HCT116 (cell line): Measurements from ENCODE around the gene MPEG1. TPM values are rescaled to one million over a fixed set of nuclear protein-coding genes. Genes with fewer than 3 reads are reported as not detected.

ENCODE experiments used
- ATAC-seq: fragments of 200-7000 bp; cut with Tn5 transposase; 2 replicates; pipeline ENCODE4 v1.9.1; 2020; ENCODE audit warnings: mild to moderate bottlenecking, moderate library complexity
- BruUV-seq: library from RNA; stranded (reverse); fragments of 400-500 nt; replicated peaks from 2 replicates; lab custom pipeline; 2021; lab: Mats Ljungman, UMichigan
- CTCF ChIA-PET: fragments of 300-600 bp; sonication (Branson Sonifier 250); formaldehyde crosslinking; loops from one replicate; lab custom pipeline; 2021; ENCODE audit warnings: antibody characterized with exemption; lab: Charles Lee
- POLR2A ChIA-PET: fragments of 300-600, 350-600 bp; sonication (Branson Sonifier 250); formaldehyde crosslinking; loops from one replicate; lab custom pipeline; 2021; ENCODE audit warnings: antibody characterized with exemption; lab: Charles Lee
- RAD21 ChIA-PET, 2 experiments: fragments of 300-600 bp; sonication (Branson Sonifier 250); formaldehyde crosslinking; loops; one replicate each; lab custom pipeline; 2023; ENCODE audit warnings: low total read pairs in 2 of 2; ENCODE audit not compliant: uncharacterized antibody in 2 of 2, unreplicated experiment in 2 of 2, low non-redundant PET in 1 of 2; lab: Charles Lee
- DNase-seq: peaks from one replicate; pipeline ENCODE4 v3.0.0-alpha.2; 2010; ENCODE audit warnings: low read depth, low spot score
- H2AFZ ChIP-seq: fragments of 200-600 bp; shearing (Covaris generic), sonication (generic); 2 replicates; pipeline ENCODE4 v1.6.1; 2017; ENCODE audit warnings: low read depth, mixed run types, mixed read lengths, antibody characterized with exemption, low read length; ENCODE audit not compliant: poor library complexity, severe bottlenecking
- H3K27ac ChIP-seq: 2 replicates; pipeline ENCODE4 v1.5.1; 2012; ENCODE audit warnings: low read depth, low read length
- H3K27me3 ChIP-seq: fragments of 200-600 bp; sonication (generic); 2 replicates; pipeline ENCODE4 v1.6.1; 2016; ENCODE audit warnings: mixed run types, low read length, mixed read lengths; ENCODE audit not compliant: insufficient read depth
- H3K36me3 ChIP-seq, 2 experiments: fragments of 200-500 bp in 1 of 2; fragments of 200-600 bp in 1 of 2; sonication (Bioruptor generic) in 1 of 2; sonication (generic) in 1 of 2; 2 replicates each; pipeline versions ENCODE4 v1.5.1 to v1.6.1; 2014 to 2016; ENCODE audit warnings: low read length in 2 of 2, inconsistent platforms in 1 of 2, mixed read lengths in 1 of 2, mixed run types in 1 of 2; ENCODE audit not compliant: insufficient read depth in 2 of 2, control insufficient read depth in 1 of 2
- H3K4me1 ChIP-seq, 2 experiments: fragments of 200-600 bp in 1 of 2; sonication (generic) in 1 of 2; 2 replicates each; pipeline versions ENCODE4 v1.5.1 to v1.6.1; 2012 to 2017; ENCODE audit warnings: low read length in 2 of 2, inconsistent platforms in 1 of 2, mild to moderate bottlenecking in 1 of 2, mixed read lengths in 1 of 2, mixed run types in 1 of 2, moderate library complexity in 1 of 2; ENCODE audit not compliant: insufficient read depth in 2 of 2, control insufficient read depth in 1 of 2
- H3K4me2 ChIP-seq: fragments of 200-600 bp; sonication (generic); 2 replicates; pipeline ENCODE4 v1.6.1; 2017; ENCODE audit warnings: mixed run types, low read length, mixed read lengths
- H3K4me3 ChIP-seq, 2 experiments: fragments of 200-600 bp in 1 of 2; sonication (generic) in 1 of 2; replicated peaks in 1 of 2; 2 replicates each; pipeline ENCODE4 v1.5.1; 2011 to 2016; ENCODE audit warnings: low read length in 2 of 2, control low read depth in 1 of 2, low read depth in 1 of 2, mild to moderate bottlenecking in 1 of 2, mixed read lengths in 1 of 2, mixed run types in 1 of 2
- H3K79me2 ChIP-seq: fragments of 200-600 bp; sonication (generic); 2 replicates; pipeline ENCODE4 v1.6.1; 2017; ENCODE audit warnings: mild to moderate bottlenecking, mixed run types, low read length, moderate library complexity, mixed read lengths; ENCODE audit not compliant: insufficient read depth
- H3K9ac ChIP-seq: fragments of 200-600 bp; sonication (generic); 2 replicates; pipeline ENCODE4 v1.6.1; 2016; ENCODE audit warnings: low read length, mixed read lengths
- H3K9me2 ChIP-seq: fragments of 200-600 bp; sonication (generic), shearing (Covaris generic); 2 replicates; pipeline ENCODE4 v1.6.1; 2017; ENCODE audit warnings: mixed run types, mild to moderate bottlenecking, moderate library complexity; ENCODE audit not compliant: insufficient read depth
- H3K9me3 ChIP-seq, 2 experiments: fragments of 200-500 bp in 1 of 2; fragments of 200-600 bp in 1 of 2; sonication (Bioruptor generic) in 1 of 2; sonication (generic) in 1 of 2; 2 replicates each; pipeline ENCODE4 v1.6.1; 2014 to 2017; ENCODE audit warnings: low read length in 2 of 2, mixed read lengths in 2 of 2, inconsistent platforms in 1 of 2, low read depth in 1 of 2, mild to moderate bottlenecking in 1 of 2, mixed run types in 1 of 2, moderate library complexity in 1 of 2; ENCODE audit not compliant: control insufficient read depth in 1 of 2, insufficient read depth in 1 of 2
- H4K20me1 ChIP-seq: fragments of 200-600 bp; sonication (generic), shearing (Covaris generic); 2 replicates; pipeline ENCODE4 v1.6.1; 2017; ENCODE audit warnings: mixed run types, mild to moderate bottlenecking, moderate library complexity; ENCODE audit not compliant: insufficient read depth
- CTCF ChIP-seq, 3 experiments: fragments of 200-600 bp in 1 of 3; sonication (generic) in 1 of 3; IDR thresholded peaks in 2 of 3; conservative IDR thresholded peaks in 1 of 3; 2 replicates each; pipeline ENCODE4 v1.5.1; 2012 to 2017; ENCODE audit warnings: low read depth in 2 of 3, low read length in 2 of 3, antibody characterized with exemption in 1 of 3, borderline replicate concordance in 1 of 3, control low read depth in 1 of 3, mild to moderate bottlenecking in 1 of 3, mixed read lengths in 1 of 3, mixed run types in 1 of 3, moderate library complexity in 1 of 3; ENCODE audit not compliant: insufficient read depth in 1 of 3
- EZH2 ChIP-seq: fragments of 200-600 bp; sonication (generic); IDR thresholded peaks from 2 replicates; pipeline ENCODE4 v1.6.1; 2017; ENCODE audit warnings: antibody characterized with exemption, mixed run types
- EZH2phosphoT487 ChIP-seq: fragments of 200-600 bp; IDR thresholded peaks from 2 replicates; pipeline ENCODE4 v1.6.1; 2018; ENCODE audit warnings: antibody characterized with exemption, borderline replicate concordance
- JUND ChIP-seq: IDR thresholded peaks from 2 replicates; pipeline ENCODE4 v1.6.1; 2012
- MAX ChIP-seq: IDR thresholded peaks from 2 replicates; pipeline ENCODE4 v1.6.1; 2012
- POLR2AphosphoS5 ChIP-seq: IDR thresholded peaks from 2 replicates; pipeline ENCODE4 v1.6.1; 2011; ENCODE audit warnings: mild to moderate bottlenecking, low read depth, low read length, moderate library complexity
- REST ChIP-seq: IDR thresholded peaks from 2 replicates; pipeline ENCODE4 v1.6.1; 2012; ENCODE audit warnings: low read depth
- SIN3A ChIP-seq: IDR thresholded peaks from 2 replicates; pipeline ENCODE4 v1.6.1; 2012; ENCODE audit warnings: low read depth
- ZBTB33 ChIP-seq: IDR thresholded peaks from 2 replicates; pipeline ENCODE4 v1.6.1; 2011; ENCODE audit warnings: mild to moderate bottlenecking, low read length, moderate library complexity; ENCODE audit not compliant: insufficient replicate concordance; ENCODE audit errors: extremely low read depth
- ZNF274 ChIP-seq: fragments of 200-500 bp; sonication (Bioruptor generic); IDR thresholded peaks from 2 replicates; pipeline ENCODE4 v1.6.1; 2014; ENCODE audit warnings: mild to moderate bottlenecking, low read depth, low read length, inconsistent platforms
- intact Hi-C: fragments of 100-400 bp; cut with micrococcal nuclease; formaldehyde crosslinking; loops from 2 replicates; pipeline ENCODE4 v1.10.0; 2022
- total RNA-seq: library from RNA; stranded (reverse); gene quantifications from one replicate; pipeline ENCODE4 v1.2.1, GENCODE V29; 2021; ENCODE audit not compliant: unreplicated experiment

Gene MPEG1
- total RNA-seq, 1 experiment from 2014 or later: 0.07 TPM

GRCh38 chr11:59226396-59226795 lies 13.7 kb upstream of the MPEG1 start:
- POLR2A ChIA-PET: no interaction called here
- Histone ChIP-seq H3K4me2 (no peak overlapping the region), H3K27ac (no peak overlapping the region), H3K79me2 (no peaks in the 10 kb centered on the region), H2AFZ (no peak overlapping the region), H3K4me3 (no peak overlapping the region)
- ATAC-seq: no peak
- TF ChIP-seq SIN3A (no peak), CTCF (IDR thresholded peaks at IDR 0.05 in 2 of 3, conservative IDR thresholded peaks at IDR 0.05 in 1 of 3; ENCODE audit: borderline replicate concordance in 1 of 3, insufficient read depth in 1 of 3, low read depth in 2 of 3, low read length in 2 of 3) (no peak), ZNF274 (no peak), REST (no peak), MAX (no peak), POLR2AphosphoS5 (no peak), ZBTB33 (no peak), EZH2 (no peak), EZH2phosphoT487 (no peak), JUND (no peak)
- TF ChIP-seq, all 23 proteins: peak for 0
- RAD21 ChIA-PET: no interaction called here
- no peak for DNase-seq
- H3K9ac ChIP-seq: no peak overlapping the region
- no peaks in the 10 kb centered on the region for H3K36me3 ChIP-seq
- H4K20me1 ChIP-seq: no peaks in the 10 kb centered on the region
- intact Hi-C loops: no loop called here
- no peaks in the 10 kb centered on the region for H3K27me3 ChIP-seq
- H3K9me3 ChIP-seq: no peaks in the 10 kb centered on the region
- H3K9me2 ChIP-seq: no peaks in the 10 kb centered on the region
- BruUV-seq: no TSS peak
- H3K4me1 ChIP-seq: no peaks in the 10 kb centered on the region
- CTCF ChIA-PET: no interaction called here
